ENCODE results near the gene PTX4.
A peak's percentile ranks its signal among the peaks of the same experiment; 100 is the strongest.

Gene PTX4, protein sequence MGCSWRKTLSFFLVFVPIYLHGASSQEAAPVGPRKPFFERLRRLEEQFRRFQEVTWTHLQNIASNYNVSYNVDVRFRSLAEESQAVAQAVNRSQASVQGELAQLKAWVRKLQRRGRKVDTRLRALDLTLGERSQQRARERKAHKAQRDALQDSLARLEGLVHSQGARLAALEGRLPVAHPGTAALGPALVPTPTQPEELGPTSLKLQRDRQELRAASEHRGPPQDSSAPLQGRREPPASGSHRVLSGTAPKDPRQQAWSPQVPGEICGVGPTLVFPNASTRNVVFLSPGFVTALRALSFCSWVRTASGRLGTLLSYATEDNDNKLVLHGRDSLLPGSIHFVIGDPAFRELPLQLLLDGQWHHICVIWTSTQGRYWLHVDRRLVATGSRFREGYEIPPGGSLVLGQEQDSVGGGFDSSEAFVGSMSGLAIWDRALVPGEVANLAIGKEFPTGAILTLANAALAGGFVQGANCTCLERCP

DNA sequence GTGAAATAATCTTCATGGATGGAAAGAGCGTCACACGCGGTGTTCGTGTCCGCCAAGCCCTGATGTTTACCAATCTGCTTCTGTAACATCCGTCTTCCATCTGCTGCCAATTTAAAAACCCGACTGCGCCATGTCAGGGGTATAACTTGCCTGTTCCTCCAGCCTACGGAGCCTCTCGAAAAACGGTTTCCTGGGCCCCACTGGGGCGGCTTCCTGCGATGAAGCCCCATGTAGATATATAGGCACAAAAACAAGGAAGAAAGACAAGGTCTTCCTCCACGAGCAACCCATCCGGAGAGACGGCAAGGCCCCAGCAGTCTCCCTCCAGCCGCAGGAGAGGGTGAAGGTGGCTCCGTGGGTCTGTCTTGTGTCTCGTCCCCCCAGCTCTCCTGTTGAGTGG is at the start of gene PTX4:
PTX4 (minus strand) TSS at position 326 of the 400 bp plus-strand sequence; CDS start at position 291, 35 bp downstream.
- DNase-seq (ENCODE audit: low spot score), result no peak

DNA sequence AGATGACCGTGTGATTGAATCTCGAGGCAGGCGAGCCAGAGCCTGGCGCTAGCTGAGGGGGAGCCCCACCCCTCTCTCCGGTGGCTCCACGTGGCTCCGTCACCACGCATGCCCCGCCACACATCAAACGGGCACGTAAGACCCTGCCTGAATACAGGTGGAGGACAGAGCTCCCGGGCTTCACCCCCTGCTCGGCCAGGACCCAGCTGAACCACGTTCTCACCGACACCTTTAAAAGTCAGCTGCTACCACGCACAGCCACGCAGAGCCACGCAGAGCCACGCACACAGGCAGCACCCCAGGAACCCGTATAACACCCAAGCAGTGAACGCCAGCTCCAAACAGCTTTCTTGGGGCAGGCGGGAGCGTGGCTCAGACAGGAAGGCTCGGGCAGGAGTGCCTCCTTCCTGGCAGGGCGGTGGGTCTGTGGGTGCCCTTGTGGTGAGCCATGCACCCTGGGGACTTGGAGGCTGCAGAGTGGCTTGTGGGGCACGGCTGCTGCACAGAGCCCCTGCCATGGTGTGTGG is 49.1 kb upstream of the PTX4 start:
- DNase-seq (ENCODE audit: low spot score), result no peak

DNA sequence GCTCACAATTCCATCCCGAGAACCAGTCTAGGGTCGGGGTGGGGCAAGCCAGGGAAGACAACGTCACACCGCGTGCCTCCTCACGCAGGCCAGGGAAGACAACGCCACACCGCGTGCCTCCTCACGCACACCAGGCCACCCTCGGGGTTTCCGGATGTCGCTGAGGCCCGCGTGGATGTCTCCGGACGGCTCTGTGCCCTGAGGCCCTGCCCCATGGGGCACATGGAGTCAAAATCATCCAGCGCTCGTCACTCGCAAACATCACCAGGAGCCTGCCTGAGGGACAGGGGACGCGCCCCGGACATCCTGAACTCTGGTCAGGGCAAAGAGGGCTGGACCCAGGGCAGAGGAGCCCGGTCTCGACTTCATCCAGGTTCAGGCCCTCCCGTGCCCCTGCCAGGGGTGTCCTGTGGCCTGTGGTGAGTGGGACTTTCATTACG is 48.4 kb upstream of the PTX4 start:
- DNase-seq (ENCODE audit: low spot score), result no peak

DNA sequence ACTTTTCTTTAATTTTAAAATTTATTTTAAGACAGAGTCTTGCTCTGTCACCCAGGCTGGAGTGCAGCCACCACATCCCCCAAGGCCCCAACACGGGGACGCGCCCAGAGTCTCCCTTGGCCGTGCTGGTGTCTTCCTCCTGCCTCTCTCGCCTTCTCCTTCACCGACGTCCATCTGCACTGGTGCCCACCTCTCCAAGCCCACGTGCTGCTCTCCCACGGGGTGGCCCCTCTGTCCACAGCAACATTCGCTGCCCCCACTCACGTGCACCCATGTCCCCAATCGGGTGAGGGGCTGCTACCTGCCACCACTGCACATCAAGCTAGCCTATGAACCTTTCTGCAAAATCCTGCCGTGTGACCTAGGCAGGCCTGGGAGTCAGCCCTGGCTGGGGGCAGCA is 47.9 kb upstream of the PTX4 start:
- DNase-seq (ENCODE audit: low spot score), result no peak

DNA sequence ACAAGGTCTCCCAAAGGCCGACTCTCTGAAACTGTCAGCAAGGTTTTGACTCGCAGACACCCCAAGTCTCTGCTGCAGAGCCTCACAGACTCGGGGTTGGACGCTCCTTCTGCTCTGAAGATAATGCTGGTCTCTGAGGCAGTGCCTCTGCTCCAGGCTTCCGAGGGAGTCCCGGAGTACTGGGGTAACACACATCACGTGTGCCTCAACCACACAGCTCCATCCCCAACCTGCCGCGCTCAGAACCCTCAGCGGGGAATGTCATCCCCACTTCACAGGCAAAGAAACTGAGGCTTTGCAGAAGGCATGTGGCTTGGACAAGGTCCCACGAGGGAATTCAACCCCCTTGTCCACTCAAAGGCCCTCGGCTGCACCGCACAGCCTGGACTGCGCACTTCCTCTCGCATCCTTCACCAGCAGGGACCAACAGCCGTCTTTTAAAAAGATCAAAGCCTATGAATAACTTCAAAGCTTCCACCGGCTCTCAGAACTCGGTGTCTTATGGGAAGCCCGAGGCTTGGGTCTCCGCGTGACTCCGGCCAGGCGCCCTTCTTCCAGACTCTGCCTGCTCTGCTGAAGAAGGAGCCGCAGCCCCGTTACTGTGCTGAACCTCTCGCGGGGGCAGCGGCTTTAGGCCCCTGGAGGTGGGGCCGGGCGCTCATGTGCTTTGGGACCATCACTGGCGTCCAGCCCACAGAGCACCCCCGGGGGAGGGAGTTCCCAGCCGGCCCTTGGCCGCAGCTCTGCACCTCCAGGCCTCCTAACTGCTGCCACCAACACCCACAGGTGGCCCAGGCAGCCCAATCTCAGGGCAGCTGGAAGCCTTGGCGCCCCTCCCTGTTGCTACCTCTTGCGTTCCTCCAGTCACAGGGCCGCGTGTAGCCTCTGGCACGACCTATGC is 46.9 kb upstream of the PTX4 start:
- no peak for DNase-seq (ENCODE audit: low spot score)

DNA sequence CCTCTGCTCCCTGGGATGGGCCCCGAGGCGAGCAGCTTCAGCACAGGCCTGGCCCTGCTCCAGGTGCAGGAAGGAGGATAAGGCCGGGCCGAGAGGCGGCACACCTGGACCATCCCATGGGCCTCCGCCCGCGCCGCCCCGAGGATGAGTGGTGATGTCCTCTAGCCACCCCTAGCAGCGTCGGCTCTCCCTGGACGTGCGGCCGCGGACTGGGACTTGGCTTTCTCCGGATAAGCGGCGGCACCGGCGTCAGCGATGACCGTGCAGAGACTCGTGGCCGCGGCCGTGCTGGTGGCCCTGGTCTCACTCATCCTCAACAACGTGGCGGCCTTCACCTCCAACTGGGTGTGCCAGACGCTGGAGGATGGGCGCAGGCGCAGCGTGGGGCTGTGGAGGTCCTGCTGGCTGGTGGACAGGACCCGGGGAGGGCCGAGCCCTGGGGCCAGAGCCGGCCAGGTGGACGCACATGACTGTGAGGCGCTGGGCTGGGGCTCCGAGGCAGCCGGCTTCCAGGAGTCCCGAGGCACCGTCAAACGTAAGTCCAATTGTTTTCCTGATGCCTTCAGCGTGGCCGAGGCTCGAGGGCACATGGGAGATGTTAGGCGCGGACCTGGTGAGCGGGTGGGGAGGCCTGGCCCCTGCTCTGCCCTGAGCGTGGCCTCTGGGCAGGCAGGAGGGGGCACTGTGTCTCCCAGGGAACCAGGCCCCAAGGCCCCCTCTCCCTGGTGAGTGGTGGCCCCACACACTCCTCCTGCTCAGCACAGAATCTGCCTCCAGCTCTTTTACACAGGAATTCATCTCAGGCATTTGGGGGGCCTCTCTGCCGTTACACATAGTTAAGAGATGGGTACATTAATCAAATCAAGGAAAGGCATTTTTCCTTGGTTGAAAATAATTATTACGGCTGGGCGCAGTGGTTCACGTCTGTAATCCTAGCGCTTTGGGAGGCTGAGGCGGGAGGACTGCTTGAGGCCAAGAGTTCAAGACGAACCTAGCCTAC is 45.6 kb upstream of the PTX4 start:
- no peak for DNase-seq (ENCODE audit: low spot score)

DNA sequence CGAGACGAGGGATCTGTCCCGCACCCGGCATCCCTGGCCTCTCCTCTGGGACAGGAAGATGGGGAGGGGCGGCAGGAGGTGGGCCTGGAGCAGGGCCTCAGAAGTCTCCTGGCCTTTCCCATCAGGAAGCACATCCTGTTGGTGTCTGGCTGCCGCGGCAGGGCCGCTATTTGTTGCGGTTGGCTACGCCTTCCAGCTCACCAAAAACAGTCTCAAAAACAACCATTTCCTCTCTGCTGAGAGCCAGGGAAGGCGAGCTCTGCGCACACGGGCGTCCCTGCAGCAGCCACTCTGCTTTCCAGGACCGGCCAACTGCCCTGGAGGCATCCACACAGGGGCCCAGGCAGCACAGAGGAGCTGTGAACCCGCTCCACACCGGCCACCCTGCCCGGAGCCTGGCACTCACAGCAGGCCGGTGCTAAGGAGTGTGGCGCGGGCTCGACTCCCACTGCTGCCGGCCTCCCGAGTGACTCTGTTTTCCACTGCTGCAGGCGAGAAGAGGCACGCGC is 44.8 kb upstream of the PTX4 start, which contains the start of gene TMEM204:
TMEM204 (plus strand) TSS at position 224 of the 509 bp plus-strand sequence. CDS start 610 bp downstream, outside the sequence.
- DNase-seq (ENCODE audit: low spot score), result no peak

DNA sequence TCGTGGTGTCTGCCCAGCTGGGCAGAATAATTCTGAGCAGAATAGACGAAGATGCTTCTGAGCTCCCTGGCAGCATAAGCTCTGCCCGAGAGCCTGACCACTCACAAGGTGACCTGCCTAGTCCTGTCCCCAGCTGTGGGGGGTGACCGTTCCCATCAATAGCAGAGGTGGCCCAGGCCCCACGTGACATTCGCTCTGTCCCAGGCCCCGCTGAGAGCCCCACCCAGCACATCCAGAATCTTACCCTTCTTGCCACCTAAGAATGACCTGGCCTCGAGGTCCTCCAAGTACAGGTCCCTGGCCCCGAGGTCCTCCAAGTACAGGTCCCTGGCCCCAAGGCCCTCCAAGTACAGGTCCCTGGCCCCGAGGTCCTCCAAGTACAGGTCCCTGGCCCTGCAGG is 44.0 kb upstream of the PTX4 start:
- no peak for DNase-seq (ENCODE audit: low spot score)

DNA sequence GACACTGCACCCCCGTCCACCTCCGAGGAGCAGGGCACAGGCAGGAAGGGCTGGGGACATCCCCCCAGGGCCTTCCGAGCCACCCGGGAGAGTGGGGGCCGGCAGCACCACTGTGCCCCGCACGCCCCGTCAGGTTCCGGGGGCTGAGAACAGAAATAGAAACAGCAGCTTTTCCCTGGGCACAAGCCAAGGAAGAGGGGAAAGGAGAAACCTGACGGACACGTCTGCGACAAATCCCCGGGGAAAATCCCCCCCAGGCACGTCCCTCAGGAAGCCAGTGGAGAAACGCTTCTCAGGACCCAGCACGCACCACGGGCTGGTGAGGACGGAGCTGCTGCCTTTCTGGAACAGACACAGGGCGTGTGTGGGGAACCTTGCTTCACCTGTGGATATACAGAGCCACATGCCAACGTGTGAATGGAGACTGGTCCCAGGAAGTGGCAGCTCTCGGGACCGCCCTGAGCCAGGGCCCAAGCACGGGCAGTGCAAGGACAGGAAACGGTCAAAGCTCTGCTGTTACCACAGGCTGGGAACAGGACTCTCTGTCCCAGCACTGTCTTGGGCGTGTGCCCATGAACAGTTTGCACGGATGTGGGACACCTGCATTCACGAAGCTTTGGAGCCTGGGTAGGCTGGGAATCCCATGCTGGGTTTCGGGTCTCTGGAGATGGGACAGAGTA is 43.5 kb upstream of the PTX4 start:
- peak; percentile 65 for DNase-seq (ENCODE audit: low spot score)

DNA sequence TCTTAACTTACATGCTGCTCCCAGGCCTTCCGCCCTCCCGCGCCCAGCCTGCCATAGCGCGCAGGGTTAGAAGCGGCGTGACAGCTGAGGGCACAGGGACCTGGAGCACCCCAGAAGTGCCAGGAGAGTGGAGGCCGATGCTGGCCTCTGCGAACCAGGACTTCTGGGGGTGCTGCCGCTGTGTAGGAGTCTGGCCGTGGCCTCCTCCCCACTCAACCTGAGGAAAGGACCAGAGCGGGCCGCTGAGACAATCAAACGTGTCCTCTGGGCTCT is 42.8 kb upstream of the PTX4 start:
- DNase-seq (ENCODE audit: low spot score), result no peak

DNA sequence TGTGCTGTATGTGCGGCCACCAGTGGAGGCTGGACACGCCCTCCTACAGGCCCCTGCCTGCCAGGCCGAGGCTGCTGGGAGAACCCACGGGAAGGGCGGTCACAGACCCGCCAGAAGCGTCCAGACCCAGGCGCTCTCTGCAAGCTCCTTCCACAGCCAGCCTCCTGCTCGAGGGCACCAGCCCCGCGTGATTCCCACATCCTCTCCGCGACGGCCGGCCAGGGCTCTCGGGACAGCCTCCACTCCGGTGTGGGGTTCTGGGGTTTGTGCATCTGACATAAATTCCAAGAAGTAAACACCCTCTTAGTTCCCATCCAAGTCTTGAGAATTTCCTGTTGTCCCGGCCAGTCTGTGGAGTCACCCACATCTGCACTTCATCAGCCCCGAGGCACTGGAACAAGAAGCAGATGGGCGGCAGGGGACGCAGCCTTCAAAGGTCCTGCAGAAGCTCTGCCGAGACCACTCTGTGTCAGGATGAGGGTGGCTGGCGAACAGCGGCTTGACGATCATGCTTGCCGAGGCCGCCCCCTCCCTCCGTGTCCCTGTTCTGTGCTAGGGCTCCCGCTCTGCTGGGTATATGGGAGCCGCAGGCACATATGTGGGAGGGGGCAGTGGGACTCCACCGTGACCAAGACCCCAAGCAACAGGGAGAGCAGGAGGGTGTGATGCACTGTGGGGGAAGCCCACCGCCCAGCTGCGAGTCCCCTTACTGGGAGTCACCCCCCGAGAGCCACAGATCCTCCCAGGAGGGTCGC is 42.3 kb upstream of the PTX4 start:
- no peak for DNase-seq (ENCODE audit: low spot score)

DNA sequence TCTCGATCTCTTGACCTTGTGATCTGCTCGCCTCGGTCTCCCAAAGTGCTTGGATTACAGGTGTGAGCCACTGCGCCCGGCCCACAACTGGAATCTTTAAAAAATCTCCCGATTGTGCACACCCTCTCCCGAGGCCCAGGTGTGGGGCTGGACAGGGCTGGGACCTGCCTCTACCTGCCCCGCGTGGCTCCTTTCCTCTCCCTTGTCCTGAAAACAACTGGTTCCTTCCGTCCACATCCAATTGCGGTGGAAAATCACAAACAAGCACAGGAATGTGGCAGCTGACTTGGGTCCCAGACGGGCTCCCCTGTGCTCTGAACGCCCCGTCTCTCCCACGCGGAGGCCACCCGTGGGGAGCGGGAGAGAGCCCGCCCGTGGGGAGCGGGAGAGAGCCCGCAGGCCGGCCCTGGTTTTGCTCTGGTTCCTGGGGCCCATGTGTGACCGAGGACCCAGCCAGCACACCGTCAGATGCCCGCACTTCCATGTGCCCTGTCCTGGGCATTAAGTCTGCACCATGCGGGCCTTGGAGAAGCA is 41.7 kb upstream of the PTX4 start:
- DNase-seq (ENCODE audit: low spot score), result no peak

DNA sequence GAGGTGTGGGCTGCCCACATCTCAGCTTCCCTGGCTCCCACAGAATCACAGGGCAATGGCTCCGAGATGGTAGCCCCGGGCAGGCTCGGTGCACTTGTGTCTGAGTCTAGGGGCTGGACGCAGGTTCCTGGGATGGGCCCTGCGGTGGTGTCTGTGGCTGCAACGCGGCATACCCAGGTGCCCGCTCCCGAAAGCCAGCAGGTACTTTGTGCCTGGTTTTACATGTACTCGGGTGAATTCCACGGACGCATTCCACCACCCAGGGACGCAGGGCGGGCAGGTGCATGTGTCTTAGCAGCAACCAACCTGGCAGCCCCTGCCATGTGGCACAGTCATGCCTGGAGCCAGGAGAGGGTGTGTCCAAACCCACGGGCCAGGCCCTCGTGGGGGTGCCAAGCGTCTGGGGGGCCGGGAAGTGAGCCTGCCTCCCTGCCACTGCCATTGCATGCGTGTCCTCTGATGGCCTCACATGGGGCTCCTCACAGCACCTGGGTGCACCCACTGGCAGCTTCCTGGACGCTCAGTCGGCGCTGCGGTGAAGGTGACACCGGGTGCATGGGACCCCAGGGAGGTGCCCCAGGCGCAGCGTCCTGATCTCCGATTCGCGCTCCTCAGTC is 40.3 kb upstream of the PTX4 start:
- DNase-seq (ENCODE audit: low spot score), result no peak

DNA sequence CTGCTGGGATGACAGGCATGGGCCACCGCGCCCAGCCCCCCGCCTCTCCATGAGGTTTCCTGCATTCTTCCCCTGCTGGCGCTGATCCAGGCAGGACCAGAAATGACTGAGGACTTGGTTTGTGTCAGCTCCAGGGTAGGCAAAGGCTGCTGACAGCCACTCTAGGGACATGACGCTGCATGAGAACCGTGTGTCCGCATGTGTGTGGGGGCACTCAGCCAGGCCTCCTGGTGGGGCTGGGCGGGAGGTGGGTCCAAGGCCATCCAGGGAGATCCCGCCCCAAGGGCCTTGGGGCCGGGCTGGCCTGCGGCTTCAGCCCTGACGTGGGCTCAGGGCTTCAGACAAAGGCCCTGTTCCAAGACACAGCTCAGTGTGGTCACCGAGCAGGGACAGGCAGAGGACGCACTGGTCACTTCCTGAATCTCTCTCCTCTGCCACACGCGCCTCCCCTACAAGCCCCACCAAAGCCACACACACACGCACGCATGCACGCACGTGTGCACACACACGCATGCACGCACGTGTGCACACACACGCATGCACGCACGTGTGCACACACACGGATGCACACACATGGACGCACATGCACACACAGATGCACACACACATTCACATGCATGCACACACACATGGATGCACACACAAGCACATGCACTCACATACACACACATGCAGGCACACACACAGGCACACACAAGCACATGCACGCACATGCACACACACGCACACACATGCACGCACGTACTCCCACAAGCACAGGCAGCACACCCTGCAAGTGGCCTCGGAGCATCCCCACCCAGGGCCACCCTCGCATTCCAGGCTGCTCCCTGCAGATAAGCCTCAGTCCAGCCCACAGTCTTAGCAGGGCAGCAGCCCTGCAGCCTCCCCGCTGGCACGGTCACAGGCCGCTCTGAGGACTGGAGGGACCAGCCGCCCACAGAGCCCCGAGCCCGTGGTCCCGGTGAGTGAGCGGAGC is 39.4 kb upstream of the PTX4 start:
- DNase-seq (ENCODE audit: low spot score), result no peak

DNA sequence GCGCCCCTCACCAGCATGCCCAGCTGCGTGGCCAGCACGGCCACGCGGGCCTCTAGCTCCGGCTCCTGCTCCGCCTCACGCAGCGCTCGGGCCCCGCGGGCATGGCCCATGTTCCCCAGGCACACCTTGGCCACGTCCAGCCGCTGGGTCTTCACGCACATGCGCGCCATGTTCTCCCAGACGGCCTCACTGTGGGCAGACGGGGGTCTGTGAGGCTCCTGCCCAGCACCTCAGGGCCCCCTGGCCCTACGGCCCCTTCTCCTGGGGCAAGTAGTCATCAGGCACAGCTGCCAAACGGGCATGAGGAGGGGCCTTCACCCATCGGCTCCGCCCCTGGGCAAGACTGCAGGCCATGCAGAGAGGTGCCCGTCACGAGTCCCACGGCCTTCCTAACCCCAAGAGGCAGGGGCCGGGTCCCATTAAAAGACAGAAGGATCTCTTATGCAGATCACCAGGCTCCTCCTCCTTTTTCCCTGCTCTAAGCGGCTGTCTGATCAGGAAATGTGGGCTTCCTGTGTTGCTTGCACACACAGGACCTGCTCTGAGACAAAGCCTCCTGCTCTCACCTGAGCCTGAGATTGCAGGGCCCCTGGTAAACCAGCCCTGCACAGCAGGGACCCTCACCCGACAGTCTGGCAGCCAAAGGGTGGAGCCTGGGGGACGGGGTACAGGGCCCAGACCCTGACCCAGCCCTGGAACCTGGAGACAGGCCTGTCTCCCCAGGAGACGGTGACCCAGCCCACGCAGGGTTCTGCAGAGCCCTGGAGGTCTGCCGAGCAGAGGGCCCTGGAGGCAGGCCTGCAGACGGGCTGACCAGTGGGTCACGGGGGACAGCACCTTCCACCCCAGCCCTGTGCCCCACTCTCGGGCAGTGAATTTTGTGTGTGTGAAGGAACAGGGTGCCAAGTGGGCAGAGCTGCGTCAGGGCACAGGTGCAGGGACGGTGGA is 38.1 kb upstream of the PTX4 start:
- DNase-seq (ENCODE audit: low spot score), result no peak

DNA sequence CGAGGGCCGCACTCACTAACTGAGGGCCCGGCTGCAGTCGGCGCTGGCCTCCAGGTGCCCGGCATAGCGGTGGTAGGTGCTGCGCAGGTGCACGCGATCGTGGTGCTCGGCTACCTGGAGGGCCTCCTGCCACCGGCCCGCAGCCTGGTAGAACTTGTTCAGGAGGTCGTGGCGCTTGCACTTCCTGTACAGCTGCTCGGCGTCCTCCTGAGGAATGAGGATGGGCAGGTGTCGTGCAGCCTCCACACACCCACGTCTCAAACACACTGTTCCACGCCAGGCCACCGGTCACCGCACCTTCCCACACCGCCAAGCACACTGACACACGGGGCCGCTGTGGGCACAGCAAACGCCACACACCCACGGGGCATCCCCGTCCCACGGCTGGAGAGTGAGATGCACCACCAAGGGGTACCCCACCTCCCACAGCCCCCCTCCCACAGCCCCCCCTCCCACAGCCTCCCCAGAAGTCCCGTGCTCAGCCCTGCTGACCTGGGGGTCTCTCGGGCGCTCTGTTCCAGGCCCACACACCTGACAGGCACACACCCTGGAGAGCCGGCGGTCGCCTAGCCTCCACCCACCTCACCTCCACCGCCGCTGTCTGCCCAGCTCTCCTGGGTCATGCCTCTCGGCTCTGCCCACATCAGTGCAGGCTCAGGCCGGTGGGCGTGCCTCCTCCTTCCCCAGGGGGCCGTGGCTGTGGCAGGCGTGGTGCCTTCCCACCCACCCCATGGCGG is 37.3 kb upstream of the PTX4 start:
- no peak for DNase-seq (ENCODE audit: low spot score)

All from cerebellar cortex (tissue), 1 donor.